ENCODE measurements around the gene ATXN1.

ATXN1 gene

DNA sequence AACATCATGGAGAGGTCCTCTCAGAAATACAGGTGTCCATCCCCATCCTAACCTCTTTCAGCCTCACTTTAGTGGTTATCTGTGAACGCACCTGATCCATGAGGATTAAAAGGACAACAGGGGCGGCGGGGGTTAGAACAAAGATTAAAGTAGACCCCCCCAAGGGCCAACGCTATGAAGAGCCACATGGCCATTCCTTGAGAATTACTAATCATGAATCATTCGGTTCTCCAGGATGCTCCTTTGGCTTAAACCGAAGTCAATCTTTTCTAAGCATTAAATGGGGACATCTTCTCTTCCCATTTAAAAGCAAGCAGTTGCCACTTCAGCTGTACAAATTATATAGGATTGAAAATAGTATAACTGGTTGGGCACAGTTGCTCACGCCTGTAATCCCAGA lies 310.4 kb downstream of the ATXN1 start:
- TF ChIP-seq, protein P1, sequence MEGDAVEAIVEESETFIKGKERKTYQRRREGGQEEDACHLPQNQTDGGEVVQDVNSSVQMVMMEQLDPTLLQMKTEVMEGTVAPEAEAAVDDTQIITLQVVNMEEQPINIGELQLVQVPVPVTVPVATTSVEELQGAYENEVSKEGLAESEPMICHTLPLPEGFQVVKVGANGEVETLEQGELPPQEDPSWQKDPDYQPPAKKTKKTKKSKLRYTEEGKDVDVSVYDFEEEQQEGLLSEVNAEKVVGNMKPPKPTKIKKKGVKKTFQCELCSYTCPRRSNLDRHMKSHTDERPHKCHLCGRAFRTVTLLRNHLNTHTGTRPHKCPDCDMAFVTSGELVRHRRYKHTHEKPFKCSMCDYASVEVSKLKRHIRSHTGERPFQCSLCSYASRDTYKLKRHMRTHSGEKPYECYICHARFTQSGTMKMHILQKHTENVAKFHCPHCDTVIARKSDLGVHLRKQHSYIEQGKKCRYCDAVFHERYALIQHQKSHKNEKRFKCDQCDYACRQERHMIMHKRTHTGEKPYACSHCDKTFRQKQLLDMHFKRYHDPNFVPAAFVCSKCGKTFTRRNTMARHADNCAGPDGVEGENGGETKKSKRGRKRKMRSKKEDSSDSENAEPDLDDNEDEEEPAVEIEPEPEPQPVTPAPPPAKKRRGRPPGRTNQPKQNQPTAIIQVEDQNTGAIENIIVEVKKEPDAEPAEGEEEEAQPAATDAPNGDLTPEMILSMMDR (IDR thresholded peaks at IDR 0.05) = no peak

DNA sequence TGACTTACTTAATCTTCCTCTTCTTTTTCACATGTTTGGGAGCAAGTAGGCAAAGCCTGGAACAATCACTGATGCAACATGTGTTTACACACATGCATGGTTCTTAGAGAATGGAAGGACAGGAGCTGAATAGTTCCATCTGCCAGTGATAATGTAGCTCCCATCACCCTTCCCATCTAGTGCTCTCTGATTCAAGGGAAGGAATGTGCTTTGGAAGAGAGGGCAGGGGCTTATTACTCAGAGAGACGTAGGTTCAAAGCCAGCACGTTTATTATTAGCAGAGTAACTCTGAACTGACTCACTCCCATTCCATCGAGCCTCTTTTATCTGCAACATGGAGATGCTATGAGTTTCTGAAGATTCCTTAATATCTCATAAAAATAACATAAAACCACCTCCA lies 311.0 kb downstream of the ATXN1 start:
- TF ChIP-seq, protein P1 (IDR thresholded peaks at IDR 0.05) = no peak

DNA sequence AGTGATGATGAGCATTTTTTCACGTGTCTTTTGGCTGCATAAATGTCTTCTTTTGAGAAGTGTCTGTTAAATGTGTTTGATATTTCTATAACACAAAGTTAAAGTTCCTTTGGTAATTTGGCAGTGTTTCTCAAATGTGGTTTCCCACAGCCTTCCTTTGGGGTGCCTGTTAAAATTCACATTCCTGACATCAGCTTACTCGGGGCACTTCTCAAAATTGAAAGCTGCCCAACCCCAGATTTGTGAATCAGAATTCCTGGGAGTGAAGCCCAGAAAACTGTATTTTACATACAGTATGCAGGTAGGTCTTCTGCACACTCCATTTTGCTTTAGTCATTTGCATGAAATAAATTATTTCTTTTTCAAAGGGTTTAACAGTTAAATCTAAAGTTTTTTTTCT lies 315.0 kb downstream of the ATXN1 start:
- TF ChIP-seq, protein P1 (IDR thresholded peaks at IDR 0.05) = no peak

DNA sequence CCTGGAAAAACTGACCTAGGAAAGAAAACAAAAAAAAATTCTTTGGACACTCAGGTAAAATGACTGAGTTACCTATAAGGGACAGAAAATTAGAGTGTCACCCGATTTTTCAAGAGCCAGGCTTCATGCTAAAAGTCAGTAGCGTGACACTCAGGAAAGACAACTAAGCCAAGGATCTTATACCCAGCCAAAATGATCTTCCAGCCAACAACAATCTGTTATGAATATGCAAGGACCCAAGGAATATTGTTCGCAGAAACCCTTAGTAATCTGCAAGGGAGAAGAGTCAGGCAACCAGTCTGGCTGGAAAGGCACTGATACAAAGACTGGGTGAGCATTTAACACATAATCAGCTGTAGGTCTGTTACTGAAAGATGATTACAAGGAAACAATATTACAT lies 319.2 kb downstream of the ATXN1 start:
- TF ChIP-seq, protein P1 (IDR thresholded peaks at IDR 0.05) = no peak

DNA sequence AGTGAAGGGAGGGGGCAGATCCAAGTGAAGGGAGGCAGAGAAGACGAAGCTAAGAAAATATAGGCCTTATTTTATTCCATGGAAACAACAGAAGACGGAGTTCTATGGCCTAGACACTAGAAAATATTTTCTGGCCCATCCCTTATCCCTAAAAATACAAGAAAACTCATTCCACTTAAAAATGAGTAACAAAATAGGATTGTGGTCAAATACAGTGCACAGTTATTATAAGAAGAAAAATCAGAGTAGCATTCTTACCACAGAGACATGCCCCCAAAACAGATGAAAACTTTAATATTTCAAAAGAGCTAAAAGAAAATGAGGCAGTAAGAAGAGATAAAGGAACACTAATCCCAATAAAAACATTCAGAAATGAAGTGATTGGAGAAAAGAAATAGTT lies 320.0 kb downstream of the ATXN1 start:
- TF ChIP-seq, protein P1 (IDR thresholded peaks at IDR 0.05) = no peak

DNA sequence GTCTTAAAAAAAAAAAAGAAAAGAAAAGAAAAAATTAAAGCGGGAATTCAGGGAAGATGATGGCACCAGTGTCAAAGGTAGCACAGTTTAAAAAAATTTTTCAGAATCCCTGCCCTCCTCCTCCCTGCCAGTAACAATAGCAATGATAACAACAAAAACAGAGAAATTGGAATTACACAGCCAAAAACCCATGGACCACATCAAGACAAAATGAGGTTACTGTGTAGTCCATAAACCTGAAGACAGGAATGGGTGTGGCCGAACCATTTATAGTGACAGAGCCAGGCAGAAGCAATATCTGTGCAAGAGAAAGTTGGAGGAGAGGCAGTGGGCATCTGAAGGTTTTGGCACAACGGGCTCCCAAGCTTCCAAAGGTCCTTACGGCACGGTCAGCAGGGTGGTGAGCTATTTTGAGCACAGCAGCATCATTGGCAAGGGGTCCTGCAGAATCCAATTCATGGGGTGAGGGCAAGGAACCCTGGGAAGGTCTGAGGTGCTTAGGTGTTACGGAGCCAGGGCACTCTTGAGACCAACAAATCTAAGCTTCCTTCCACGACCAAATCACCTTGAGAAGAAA lies 320.5 kb downstream of the ATXN1 start:
- TF ChIP-seq, protein P1 (IDR thresholded peaks at IDR 0.05) = no peak

DNA sequence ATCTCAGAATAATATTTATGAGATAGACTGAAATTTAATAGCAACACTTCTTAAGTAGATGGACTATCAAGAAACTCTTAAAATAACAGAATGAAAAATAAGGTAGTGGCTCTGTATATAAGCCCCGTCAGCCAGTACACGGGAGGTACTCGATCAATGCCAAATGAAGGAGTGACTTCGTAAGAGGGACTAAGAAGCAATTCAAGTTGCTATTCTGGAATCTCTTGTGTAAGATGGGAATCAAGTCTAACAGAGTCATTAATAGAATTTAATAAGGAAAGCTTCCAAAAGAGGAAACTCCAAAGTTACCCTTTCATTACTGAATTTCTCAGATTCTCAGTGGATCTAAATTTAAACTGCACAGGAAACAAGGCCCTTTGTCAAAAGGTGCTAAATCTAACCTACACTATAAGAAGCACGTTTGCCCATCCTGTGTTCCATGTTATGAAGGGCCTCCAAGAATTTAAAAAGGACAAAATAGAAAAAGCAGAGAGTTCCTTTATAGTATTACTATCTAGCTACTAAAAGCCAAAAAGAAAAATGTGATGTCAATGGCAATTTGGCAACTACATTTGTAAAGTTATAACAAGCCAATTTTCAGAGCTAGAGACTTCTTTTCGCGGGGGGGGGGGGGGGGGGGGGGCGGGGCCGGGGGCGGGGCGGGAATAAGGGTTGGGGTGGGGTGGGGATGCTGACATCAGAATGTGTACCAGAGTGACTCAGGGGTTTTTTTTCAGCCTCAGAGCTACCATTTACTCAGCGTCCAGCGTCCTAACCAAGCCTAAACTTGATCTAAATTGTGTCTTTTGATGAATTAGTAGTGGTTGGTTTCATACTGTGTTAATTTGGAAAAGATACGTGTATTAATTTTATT lies 322.3 kb downstream of the ATXN1 start:
- TF ChIP-seq, protein P1 (IDR thresholded peaks at IDR 0.05) = no peak
